Stimulated activated CD4-positive, alpha-beta T cell treated with anti-CD3 and anti-CD28 coated beads, Interleukin-12 subunit alpha, Interleukin-12 subunit beta, amount 100 ng/mL, for 4 hours (primary cell): ENCODE data around the gene RIMS3.
"Not testable (repeated sequence)": the region's sequence is repeated elsewhere in the genome, so short reads cannot be mapped to it uniquely, and the experiment has no call there.

Source experiments
- DNase-seq: peaks from one replicate; pipeline ENCODE4 v3.0.0-alpha.2; 2020

Gene RIMS3

DNA sequence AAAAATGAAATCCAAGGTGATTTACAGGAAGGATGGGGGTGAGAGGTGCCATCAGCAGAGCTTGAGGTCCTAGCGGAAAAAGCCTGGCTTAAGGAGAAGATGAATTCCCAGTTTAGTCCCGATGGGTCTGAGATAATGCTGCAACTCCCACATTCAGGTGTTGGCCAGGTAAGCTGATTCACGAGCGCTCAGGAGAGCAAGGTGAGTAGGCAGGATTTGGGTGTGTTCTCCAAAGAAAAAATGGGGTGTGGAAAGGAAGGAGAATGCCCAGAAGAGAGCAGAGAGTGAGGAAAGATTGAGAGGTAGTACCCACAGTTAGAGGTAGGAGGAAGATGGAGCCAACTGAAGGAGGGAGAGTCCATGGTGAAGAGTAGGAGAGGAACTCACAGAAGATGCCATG is 12.5 kb downstream of the RIMS3 start:
- DNase-seq = no peak

DNA sequence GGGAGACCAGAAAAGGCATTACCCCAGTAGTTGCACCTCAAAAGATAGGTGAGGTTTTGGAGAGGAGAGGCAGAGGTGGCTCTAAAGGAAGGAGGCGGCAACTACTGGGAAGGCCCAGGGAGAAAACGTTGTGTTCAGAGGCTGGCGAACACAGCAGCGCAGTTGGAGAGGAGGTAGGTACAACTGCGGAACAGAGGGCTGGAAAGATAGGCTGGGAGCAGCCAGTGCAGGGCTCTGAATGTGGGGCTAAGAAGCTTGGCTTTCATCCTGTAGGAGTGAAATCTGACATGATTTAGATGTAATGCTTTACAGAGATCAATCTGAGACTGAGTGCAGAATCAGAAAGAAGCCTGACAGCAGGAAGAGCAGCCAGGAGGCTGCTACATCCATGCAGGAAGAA is 13.0 kb downstream of the RIMS3 start:
- no peak for DNase-seq

DNA sequence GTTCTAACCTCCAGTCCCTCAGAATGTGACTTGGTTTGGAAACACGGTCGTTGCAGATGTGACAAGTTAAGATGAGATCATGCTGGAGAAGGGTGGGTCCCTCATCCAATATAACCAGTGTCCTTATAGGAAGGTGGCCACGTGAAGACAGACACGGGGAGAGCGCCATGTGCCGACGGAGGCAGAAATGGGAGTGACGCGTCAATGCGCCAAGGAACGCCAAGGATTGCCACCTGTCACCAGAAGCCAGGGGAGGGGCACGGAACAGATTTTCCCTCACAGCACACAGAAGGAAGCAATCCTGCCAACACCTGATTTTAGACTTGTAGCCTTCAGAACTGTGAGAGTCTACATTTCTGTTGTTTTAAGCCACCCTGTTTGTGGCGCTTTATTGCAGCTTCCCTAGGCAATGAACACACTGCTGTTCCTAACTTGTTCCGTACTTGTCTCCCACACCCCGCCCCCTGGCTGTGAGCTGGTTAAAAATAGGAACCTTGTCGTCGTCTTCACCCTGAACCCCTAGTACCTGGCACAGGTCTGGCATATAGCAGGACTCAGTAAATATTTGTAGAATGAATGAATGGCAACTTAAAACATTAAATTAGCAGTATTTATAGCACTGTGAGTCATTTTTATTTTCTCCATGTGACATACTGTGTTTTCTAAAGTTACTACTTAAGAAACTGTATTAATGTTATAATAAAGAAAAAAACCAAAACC is 14.2 kb downstream of the RIMS3 start:
- DNase-seq = no peak

DNA sequence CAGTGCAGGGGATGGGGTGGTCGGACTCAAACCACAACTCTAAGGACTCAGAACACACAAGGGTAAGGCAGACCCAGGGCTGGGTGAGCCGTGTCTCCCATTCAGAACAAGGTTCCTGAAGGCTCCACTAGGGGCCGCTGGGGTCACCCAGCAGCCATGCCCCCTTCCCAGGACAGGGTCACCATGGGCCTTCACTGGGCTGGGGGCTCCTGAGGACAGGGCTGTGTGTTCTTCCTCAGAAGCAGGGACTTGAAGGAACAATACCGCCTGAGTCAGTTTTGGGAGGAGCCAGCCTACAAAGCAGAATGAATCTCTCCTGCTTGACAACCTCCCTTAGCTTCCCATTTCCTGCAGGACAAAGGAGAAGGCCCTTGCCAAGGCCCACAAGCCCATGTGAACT is 15.4 kb downstream of the RIMS3 start:
- DNase-seq = no peak

DNA sequence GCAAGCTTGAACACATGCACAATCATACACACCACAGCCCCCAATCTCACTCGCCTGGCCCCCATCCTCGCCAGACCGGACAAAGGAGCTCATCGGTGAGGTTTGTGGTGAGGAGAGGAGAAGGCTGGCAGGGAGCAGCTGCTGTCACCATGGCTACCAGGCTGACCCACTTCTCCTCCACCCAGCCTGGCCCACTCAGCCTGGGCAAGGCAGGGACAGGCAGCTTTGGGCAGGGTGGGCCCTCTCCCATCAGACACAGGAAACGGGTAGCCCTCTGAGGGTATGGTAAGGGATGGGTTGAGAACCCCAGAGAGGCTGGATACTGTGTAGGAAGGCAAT is 15.9 kb downstream of the RIMS3 start:
- no peak for DNase-seq

DNA sequence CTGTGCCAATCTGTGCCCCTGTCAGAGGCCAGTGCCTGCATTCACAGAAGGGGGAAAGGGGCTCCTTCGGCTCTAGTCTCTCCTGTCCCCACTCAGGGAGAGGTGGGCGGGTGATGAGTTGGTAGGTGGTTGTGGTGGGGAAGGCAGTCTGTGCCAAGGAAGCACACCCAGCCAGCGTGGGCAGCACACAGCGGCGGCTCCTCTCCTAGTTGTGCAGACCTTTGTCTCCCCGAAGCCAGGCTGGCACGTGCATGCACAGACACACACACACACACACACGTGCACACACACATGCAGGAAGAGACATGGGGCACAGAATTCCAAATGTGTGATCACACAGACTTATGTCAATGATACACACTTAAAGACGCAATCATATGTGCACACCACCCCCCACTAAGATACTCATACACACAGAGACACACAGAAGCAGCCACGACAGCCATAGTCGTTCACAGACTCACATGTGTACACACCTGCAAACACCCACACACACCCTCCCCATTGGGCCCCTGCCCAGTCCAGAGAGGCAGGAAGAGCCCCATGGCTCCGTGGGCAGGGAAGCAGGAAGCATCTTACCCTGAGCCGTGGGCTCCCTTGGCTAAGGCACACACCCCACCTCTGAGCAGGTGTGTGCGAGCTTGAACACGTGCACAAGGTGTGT is 16.4 kb downstream of the RIMS3 start:
- no peak for DNase-seq

DNA sequence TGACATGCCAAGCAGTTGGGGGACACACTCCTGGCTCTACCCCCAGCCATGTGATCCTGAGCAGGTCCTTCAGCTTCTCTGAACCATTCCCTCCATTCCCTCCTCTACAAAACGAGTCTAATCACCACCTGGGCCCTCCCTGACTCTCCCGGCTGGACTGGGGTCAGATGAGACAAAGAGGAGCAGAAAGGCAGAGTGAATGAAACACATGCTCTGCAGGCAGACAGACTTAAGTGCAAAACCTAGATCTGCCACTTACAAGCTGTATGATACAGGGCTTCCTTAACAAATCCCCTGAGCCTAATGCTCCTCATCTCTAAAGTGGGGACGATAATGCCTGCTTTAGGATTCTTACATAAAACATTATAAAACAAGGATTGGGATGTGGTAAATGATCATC is 17.3 kb downstream of the RIMS3 start:
- no peak for DNase-seq

DNA sequence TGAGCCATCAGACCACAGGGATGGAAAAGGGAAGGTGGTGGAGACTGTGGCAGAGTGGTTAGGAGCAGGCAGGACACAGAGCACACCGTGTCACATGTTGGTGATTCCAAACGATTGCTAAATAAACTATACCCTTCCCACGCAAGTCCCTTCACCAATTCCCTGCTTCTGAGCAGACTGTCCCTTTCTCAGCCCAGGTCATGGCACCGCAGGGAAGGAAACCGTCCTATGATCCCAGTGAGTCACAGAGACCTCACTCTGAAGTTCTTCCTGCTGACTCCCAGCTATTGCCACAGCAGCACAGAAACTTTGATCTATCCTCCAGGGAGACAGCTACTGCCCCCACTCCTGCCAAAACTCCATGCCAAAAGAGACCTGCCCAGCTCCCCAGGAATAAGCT is 19.2 kb downstream of the RIMS3 start:
- DNase-seq = no peak

DNA sequence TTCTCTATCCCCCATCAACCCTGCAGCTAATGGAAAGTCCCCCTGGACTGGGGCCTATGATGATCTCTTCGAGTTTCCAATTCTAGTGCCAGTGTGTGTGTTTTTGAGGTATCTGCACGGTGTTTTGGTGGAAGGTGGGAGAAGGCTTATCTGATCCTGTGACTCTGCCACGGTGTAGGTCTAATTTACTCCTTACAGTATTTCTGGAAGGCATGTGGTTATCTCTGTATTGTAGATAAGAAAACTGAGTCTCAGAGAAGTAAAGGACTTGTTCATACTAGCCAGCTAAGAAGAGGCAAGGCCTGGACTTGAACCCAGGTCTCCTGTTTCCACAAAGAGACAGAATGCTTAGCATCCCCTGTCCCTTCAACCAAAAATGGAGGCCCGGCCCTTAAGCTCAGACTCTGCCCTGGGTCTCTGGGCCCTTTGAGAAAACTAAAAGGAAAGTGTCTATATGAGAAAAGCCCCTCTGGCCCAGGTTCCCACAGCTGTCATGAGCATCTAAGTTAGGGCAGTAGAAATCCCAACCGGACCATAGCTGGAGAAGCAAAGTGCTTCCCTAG is 20.3 kb downstream of the RIMS3 start:
- DNase-seq = no peak

DNA sequence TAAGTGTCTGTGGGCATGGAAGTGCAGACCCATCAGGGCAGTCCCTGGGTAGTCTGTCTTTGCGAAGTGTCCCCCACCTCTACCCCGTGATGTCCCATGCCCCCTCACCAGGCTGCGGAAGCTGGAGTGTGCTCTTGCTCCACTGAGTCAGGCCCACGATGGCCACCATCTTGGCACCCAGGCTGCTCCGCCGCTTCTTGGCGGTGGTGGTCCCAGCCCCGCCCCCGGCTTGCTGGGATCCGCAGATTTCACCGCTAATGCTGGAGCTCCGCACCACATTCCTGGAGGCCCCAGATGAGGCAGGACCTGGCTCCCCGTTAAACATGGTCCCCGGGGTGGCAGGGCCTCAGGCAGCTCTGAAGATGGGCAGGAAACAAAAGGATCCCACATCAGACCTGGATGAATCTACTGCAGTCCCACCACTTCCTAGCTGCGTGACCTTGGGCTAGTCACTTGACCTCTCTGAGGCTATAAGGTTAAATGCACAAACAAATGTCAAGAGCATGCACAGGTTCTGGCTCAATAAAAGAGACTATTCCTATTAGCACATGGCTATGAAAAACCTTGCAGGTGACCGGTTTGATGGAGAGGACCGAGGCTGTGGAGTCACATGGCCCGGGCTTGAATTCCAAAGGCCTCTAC is 23.8 kb downstream of the RIMS3 start:
- no peak for DNase-seq

DNA sequence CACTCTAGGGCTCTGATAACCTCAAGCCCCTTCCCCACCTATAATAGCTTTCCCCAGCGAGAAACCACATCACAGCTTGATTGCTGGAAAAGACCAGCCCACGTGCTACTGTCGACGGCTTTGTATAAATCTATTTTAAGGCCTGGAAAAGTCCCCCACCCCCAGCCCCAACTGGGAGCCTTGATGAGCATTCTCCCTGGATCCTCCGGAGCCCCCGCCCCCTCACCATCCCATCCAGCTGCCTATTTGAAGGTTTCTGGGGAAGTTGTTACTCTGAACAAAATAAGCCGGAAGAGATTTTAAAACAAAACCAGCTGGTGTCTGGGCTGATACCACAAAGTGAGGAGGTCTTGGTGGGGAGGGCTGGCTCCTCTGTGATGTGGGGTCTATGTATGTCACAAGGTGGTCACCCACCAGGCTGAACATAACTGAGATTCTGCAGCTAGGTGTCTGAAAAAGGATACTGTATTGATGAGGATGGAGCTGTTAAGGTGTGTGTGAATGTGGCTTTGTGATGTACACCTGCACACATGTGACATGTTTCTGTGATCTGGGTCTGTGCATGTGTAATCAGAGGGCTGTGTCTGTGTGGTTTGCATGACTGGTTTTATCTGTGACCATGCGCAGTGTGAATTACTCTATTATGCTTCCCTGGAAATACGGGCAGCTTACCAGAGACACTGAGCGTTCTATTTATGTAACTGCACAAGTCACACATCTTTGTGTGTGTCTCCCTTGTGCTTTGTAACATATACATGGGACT is 25.0 kb downstream of the RIMS3 start:
- DNase-seq = no peak

DNA sequence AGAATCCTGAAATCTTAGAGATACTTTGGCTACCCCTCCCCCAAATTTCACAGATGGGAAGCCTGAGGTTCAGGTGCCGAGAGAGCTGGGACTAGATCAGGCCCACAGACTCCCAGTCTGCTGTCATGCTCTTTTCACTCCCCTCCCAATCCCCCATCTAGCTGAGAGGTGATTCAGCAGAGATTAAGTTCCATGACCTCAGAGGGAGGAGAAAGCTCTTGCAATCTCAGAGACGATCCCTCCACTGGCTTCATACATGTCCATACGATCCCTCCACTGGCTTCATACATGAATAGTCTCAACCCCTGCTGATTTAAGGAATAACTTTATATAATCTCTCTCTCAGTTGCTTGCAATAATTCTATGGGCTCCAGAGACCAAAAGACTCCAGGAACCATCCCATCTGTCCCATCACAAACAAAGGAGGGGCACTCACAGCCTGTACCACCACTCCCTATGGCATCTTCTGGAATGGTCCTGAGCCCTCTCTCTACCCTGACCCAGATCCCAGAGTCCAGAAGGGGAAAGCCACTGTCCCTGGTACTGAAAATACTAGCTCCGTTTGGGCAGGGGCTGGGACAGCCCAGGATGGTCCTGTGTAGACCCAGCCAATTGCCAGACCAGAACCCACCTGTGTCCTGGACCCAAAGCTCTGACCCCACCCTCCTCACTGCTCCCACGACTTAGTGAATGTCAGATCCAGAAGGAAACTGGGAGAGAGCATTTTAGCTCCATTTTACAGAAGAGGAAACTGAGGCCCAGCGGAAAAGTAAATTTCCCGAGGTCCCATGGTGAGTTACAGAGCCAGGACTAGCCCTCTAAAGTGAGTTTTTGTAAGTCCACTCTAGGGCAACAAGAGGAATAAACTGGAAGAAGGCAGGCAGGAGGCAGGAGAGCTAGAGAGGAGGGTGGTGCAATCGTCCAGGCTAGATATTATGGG is 27.1 kb downstream of the RIMS3 start:
- DNase-seq = no peak

DNA sequence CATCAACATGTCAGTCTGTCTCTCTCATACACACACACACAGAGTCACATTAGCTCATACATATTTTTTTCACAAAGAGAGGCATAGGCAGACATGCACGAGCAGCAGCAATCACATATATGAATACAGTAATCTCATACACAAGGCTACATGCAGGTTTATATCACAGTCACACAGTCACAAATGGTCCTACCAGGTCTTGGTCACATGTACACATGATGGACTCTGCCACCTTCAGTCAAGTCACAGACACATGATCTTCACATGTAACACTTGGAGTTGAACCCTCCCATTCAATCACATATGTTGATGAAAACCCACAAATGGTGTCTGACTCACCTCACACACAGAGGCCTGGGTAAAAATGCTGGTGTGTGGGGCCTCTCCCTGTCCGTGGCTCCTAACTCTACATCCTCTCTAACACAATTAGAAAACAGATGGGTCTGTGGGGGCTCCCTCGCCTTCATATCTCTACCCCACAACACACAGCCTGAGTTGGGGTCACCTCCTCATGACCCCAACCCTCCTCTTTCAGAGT is 27.9 kb downstream of the RIMS3 start:
- DNase-seq = no peak

DNA sequence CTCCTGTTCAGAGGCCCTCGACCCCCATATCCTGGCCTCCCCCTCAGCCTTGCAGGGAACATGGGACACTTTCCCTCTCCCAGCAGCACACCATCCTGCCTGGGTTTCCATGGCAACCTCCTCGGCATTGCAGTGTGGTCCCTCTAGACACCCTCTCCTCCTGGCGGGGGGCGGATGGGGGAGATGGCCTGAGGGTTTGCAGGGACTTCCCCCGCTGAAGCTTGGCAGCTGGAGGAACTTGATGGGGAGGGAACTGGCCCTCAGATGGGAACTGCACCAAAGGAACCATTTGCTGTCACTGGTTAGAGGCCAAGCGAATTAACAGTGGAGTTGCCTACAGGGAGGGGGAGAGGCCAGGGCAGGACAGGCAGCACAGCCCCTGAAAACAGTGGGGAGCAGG is 28.7 kb downstream of the RIMS3 start:
- DNase-seq = no peak

DNA sequence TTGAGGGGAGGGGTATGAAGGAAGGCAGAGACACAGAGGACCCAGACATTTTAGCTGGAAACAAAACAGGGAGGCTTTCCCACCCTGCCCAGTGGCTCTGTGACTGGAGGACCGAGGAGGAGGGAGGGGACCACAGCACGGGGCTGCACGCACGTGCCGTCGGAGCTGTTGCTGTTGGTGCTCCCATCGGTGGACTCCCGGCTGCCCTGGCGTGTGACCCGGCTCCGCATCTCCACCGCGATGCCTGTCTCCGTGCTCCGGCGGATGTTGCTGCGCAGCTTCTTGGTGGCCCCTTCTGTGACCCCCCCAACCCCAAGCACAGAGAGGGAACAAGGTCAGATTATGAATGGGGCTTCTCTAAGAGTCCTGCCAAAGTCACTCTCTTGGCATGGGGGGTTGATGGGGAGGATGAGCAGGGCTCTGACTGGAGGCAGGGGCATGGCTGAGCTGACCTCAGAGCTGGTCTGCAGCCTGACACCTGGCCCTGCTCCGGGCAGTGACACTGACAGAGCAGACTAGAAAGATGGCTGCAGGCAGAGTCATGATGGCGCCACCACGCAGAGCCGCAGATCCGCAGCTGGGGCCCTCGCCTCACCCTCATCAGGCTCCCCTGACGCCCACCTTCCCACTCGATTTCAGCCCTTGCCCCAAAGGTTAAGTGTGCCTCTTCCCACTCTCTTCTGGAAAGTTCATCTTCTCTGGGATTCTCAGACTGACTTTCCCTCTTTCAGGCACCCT is 29.6 kb downstream of the RIMS3 start:
- DNase-seq = no peak

DNA sequence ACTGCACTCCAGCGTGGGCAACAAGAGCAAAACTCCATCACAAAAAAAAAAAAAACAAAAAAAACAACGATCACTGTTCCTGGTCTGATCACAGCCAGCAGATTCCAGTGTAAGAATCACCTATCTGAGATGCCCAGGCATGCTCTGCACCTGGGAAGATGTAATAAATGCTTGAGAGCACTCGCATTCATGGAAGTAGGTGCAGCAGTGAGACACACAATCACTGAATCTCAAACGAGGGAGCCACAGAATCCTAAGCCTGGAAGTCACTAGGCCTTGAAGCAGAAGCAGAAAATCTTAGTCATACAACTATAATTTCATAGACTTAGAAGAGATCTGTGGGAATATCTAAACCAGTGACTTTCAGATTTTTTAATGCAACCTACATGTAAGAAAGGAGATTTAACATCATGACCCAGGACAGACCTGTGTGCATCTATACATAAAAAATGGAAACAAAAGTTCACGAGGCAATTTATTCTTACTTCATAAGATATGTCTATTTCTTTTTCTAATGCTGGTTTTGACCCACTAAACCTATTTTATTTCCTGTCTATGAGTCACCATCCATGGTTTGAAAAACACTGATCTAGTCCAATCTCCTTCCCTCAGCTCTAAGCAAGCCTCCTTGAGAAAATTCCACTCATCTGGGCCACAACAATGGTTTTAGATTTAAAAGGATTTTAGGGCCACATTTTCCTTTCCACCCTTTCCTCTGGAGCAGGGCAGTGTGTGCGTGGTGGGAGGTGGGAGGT is 30.4 kb downstream of the RIMS3 start:
- DNase-seq = no peak

DNA sequence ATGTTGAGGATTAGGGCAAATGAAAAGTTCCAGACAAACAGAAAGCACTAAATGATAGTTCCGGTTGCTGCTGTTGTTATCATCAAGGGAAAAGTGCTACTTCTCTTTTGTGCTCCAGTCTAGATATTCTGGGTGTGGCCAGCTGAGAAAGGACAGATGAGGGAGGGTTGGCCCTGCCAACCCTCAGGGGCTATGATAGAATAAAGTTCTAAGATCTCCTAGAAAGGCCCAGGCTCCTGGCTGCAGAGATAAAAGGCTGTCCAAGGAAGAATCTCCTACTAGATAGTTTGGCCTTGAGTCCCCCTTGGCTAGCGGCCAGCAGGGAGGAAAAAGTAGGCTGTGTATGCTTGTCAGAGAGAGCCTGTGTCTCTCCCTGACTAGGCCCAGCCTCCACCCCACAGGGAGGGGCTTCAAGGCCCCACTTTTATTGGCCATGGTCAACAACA is 31.5 kb downstream of the RIMS3 start:
- DNase-seq = no peak

DNA sequence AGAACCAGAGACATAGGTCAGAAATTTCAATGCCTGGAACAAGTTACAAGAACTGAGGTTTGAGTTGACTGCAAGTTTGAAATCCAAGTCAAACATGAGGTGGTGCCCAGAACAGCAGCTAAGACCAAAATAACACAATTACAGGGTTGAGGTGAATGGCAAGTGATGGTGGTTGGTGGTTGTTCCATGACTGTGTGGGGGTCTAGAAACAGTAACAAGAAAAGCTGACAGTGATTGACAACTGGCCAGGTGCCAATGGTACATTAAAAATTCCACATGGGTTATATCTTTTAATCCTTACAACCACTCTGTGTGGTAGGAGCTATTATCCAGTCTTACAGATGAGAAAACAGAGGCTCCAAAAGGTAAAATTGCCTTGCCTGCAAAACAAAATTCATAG is 32.0 kb downstream of the RIMS3 start:
- DNase-seq = no peak

DNA sequence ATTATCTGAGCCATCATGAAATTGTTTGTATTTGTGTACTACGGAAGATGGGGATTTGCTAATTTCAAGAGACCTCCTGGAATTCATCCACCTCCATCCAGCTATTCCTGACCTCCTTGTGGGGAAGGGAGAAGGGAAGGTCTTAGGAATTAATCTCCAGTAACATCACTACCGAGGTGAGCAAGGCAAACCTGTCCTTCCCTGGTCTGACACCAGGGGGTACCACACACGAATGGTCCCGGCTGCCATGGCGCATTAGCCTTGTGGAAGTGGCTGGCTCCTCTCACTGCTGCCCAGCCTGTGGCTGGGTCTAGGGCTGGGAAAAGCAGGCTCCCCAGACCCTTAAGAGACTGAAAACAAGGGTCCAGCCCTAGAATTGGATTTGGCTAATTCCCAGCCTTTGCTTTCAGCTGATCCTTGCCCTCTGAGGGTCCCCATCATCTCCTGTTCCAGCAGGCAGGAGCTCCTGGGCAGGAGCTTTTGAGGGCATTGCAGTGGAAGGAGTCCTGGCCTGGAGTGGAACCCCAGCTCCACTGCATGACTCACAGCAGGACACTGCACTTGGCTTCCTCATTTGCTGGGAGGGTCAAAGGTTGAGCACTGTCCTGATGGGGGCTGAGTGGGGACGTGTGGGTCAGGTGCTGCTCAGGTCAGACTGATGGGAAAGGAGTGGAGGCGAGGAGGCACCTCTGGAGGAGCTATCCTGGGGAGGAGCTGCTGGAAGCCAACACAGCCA is 34.8 kb downstream of the RIMS3 start:
- no peak for DNase-seq

DNA sequence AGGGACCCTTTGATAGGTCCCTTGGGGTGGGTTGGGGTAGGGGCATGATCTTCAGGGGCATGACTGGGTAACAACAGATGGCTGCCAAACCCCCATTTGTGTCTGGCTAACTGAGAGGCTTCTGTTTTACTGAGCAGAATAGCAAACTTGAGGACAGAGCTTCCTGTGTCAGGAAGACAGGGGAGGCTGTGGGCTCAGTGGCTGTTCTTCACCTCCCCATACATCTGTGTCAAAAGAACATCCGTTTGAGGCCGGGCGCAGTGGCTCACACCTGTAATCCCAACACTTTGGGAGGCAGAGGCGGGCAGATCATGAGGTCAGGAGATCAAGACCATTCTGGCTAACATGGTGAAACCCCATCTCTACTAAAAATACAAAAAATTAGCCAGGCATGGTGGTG is 35.9 kb downstream of the RIMS3 start:
- DNase-seq = not testable (repeated sequence)
